M059J (cell line): ENCODE measurements around the gene CDC42BPG. TPM values are rescaled to one million over a fixed set of nuclear protein-coding genes. Genes with fewer than 3 reads are reported as not detected.

ENCODE experiments used
- DNase-seq: peaks from one replicate; pipeline ENCODE4 v3.0.0-alpha.2; 2012; ENCODE audit warnings: low read depth
- total RNA-seq: library from RNA; depleted of rRNA; stranded (reverse); fragments of >200 nt; shearing (Covaris generic); gene quantifications from 2 replicates; pipeline ENCODE4 v1.2.3, GENCODE V29; 2014

CDC42BPG gene
- total RNA-seq, 1 experiment from 2014 or later: 0.54 TPM

DNA sequence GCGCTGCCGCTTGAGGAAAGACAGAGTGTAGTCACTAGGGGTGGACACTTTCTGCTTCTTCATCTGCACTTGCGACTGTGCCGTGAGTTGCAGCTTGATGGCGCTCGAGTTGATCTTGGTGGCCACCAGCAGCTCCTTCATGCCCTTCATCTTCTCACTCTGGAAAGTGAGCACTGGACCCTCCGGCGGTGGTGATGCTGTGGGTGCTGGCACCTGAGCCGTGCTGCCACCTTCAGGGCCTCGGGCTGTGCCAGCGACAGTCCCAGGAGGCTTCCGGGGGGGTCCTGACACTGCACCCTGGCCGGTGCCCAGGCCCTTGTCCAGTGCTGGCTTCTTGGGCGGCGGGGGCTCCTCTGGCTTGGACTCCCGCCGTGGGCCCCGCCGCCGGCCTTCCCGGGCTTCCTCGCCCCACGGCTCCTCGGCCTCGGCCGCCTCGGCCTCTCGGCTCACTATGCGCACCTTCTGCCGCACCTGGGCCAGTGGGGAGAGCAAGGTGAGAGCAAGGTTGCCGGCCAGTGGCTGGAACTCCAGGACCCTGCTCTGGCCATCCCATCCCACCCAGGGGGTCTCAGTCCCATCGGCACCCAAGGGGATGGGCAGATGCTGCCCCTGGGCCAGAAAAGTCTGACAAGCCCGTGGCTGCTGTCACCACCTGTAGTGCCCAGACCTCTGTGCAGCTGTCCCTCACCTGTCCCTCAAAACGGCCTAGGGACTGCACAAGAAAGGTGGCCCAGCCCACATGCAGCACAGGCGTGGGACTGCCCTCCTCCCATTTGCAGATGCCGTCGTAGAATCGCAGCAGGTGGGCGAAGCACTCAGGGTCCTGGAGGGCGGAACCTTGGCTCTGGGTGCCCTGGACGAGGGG is 39.9 kb downstream of the CDC42BPG start:
- DNase-seq: no peak

DNA sequence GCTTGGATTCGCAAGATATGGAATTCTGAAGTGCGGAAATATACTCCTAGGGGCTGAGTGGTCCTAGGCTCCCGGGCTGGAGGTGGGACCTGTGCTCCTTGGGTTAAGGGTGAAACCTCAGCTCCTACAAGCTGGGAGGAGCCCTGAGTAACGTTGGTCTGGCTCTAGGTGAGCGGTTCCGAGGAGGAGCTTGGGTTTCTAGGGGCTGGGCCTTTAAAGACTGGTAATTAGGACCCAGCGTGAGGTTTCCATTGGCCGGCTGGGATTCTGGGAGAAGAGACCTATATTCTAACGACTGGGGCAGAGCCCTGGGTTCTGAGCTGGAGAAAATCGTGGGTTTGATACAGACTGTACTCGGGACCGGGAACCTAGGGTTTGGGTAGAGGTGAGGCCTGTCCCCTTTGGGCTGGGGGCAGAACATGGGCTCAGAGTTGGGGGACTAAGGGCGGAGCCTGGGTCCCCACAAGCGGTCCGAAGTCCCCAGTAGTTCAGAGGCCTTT is 40.6 kb downstream of the CDC42BPG start:
- no peak for DNase-seq

DNA sequence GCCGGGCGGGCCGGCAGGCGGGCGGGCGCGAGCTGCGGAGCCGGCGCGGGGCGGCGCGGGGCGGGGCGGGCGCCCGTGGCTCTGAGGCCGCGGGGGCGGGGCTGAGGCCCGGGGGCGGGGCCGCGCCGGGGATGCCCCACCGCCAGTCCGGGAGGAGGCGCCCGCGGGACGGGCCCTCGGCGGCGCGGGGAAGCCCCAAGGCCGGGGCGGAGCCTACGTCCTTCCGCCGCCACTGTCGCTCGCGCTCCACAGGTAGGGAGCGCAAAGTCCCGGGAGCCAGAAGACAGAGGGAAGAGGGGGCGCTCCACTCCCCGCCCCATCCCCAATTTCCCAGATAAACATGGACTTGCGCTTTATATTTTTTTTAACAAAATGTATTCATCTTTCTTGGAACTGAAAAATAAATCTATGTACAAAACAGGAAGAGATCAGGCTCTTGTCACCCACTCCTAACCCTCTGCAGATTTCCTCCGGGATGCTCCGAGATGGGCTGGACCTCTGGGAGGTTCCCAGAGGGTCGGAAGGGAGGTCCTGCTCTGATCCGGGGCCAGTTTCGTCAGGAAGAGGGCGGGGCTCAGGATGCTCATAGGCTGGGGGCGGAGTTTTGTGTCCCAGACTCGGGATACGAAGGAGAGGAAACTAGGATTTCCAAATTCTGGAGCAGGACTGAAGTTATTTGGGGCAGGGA is 41.2 kb downstream of the CDC42BPG start, which contains the start of gene MAP4K2:
Gene MAP4K2, minus strand, starts transcription at position 57 of the 688 bp plus-strand sequence. CDS start 65 bp downstream, outside the sequence.
- DNase-seq: peak; percentile 88

DNA sequence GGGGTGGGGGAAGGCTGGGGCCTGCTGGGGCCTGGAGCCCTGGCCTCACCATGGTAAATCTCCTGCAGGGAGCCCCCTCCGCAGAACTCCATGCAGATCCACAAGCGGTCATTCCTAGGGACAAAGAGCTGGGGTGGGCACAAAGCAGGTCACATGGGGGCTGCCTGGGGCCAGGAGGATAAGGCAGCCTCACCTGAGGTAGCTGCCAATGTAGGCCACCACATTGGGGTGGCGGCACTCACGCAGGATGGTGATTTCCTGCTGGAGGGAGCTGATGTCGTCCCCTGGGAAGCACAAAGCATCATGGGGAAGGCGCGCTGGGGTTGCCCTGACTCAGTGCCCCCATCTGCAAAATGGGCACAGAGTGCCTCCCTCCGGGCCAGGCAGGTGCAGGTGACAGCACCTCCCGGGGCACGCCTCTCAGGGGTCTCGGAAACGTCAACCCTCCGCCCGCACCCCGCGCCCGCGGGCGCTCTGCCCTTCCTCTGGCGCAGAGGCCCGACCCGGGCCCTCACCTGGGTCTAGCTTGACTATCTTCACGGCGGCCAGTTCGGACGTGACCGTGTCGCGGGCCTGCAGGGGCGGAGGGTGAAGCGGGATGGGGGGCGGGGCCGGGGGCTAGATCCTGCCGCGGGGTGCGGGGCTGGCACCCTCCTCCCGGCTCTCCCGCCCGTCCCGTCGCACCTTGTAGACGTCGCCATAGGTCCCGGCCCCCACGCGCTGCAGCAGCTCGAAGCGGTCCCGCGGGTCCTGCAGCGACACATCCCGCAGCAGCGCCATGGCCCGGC is 41.9 kb downstream of the CDC42BPG start:
- DNase-seq: no peak

DNA sequence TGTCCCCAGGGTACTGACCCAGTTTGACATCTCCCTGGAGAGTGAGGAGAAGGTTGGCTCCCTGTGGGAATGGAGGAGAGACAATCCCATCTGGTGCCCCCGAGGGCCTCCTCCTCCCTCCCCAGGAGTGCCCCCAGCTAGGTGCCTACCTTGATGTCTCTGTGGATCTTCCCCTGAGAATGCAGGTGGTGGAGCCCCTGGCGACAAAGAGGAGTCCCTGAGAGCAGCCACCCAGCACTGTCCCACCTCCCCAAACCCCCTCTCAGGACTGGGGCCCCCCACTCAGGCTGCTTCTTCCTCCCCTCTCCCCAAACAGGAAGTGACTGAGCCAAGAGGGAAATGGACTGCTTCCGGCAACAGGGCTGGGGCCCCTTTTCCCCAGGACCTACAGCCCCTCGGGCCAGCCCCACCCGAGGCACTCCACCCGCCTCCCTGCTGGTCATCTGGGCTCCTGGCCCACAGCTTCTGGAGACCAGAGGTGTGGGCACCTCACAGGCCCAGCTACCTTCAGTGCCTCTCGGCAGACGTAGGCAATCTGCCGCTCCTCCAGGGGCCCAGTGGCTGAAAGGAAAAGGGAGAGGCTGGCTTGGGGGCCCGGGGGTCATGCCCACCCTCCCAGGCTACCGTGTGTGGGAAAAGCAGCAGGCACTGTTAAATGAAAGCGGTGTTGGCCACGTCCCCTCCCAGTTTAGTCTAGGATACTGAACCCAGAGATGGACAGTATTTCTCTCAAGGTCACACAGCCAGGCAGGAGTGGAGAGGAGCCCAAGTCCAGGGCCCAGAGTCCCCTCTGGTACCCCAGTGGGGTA is 42.7 kb downstream of the CDC42BPG start:
- DNase-seq: no peak

DNA sequence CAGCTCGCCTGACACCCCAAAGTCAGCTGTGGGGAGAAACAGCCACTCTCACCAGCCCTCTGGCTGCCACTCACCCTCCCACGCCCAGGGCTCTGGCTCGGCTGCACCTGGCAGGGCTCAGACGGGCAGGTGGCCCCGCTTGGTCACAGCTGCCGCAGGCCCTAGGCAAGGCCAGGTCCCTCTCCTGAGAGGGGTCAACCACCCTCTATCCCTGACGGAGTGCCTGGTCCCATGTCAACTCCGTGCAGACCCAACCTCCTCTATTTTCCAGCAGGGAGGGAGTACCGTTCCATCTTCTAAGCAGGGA is 43.3 kb downstream of the CDC42BPG start:
- DNase-seq: no peak

DNA sequence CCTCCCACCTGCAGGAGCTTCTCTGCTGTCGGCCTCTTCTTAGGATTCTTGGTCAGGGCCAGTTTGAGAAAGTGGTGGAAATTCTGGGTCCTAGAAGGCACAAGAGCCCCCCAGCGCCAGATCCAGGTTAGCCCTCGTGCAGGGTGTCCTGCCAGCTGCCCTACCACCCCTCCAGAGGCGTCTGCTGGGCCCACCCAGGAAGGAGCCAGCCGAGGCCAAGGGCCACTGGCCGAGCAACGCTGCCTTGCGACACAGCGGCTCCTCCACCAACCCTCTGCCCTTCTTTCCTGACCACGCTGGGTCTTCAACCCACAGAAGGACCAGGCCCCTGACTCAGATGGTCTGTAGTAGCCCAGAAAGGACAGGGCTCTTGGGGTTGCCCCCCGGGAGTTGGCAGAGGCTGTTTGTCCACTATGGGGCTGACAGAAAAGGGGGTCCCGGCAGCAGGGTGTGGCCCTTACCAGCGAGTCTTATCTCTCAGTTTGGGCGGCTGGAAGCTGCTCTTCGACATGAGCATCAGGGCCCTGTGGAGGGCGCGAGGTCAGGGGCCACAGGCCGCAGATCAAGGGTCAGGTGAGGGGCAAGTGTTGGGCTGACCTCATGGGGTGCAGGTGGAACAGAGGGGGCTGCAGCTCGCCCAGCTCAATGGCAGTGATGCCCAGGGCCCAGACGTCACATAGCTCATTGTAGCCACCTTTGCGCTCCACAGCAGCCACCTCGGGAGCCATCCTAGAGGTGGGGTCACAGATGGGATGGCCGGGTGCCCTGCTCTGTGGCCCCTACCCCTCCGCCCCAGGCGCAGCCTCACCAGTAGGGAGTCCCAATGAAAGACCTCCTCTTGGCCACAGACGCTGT is 43.9 kb downstream of the CDC42BPG start:
- no peak for DNase-seq

DNA sequence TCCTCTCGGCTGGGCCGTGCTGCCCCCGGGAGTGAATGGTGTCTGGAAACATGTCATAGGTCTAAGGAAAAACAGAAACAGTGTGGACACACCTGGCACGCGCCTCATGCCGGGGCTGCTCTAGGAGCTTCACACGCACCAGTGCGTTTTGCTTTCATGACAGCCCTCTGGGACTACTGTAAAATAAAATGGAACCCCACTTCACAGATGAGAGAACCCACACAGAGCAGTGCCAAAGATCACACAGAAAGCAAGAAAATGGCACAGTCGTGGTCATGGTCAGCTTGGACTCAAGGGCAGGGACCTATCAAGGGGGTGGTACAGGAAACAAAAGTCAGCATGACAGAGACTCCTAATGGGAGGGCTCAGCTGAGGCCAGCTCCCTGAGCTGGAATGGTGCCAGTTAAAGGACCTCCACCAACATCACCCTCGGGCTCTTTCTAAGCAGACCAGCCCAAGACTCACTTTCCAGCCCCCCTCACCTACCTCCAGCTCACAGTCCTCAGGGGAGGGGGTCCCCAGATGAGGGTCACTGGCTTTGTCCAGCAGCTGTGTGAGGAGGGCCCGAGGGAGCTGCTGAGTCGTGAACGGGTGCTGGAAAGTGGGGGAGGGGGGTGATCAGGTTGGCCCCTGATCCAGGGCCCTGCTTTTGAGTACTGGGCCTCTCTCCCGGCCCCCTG is 44.7 kb downstream of the CDC42BPG start:
- peak; percentile 14 for DNase-seq

DNA sequence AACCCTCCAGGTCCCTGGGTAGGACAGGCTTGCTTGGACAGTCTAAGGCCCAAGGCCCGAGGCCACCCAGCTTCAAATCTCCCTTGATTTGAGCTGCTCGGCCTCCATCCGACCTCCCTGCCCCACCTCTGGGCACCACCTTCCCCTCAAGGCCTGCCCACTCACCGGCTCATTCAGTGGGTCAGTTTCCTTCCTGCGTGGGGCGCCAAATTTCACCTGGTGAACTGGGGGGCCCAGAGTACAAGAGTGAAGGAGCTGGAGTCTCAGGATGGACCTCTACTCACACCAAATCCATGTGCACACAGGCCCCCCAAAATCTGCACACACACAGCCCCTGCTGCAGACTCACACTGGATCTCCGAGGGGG is 45.2 kb downstream of the CDC42BPG start:
- no peak for DNase-seq

DNA sequence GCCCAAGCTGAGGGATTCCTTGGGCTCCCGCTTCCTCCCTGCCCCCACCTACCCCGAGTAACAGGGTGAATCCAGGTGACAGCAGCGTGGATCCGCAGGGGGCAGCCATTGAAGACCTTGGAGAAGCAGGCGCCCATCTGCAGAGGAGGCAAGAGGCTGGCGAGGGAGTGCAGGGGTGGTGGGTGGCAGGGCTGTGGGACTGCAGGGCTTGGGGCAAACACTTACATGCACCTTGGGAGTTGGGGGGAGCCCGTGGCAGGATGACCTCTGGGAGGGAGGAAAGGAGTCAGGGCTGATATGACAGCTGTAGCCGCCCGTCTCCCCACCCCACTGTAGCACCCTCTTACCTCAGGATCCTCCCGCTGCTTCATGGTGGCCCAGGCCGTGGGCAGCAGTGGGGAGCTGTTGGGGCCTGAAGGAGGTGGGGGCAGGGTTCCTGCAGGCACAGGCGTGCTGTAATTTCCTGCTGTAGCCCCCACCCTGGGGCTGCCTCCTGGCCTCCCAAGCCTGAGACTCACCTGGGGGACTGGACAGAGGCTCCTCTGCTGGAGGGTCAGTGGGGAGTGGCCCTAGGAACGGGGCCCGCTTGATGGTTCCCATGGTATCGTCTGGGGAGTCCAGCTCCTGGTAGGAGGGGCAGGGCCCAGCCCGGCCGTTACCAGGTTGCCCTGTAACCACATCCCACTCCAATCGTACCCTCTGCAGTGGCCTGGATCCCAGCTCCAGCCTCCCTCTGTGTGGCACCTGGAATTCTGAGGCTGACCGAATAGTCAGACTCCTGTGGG is 47.5 kb downstream of the CDC42BPG start:
- no peak for DNase-seq

DNA sequence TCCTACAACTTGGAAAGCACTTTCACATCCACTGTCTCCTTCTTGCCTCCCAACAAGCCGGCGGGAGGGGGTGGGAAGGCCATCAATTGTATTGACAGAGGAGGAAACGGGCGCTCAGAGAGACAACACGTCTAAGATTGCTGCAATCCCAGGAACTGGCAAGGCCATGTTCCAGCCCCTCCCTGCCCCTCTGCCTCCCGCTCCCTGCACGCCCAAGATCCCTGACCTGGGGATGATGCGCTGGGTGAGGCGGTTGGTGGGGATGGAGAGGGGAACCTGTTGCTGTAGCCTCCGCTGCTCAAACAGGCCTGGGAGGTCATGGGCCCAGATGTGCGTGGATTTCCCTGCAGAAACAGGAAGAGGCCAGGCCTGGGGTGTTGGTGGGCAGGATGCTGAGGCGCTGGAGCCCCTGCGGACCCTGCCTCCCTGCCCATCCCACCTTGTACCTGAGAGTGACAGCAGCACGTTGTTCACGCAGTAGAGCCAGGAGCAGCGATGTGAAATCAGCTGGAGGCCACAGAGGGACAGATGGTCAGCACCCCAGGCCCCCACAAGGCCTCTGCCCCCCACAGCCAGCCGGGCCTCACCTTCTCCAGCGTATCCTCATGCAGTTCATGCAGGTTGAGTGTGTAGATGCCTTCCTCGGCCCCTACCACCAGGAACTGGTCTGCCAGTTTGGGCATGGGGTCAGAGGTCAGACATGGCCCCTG is 48.3 kb downstream of the CDC42BPG start:
- DNase-seq: no peak

DNA sequence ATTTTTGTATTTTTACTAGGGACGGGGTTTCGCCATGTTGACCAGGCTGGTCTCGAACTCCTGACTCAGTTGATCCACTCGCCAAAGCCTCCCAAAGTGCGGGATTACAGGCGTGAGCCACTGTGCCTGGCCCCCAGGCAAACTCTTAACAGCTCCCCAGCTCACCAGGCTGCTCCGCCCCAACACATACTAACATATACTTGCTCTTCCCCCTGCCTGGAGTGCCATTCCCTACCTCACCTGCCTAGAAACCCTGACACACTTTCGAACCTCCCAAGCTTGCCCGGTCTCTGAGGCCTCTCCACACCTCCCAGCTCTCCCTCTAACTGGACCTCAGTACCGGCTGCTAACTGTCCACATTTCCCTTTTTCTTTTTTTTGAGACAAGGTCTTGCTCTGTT is 49.9 kb downstream of the CDC42BPG start:
- DNase-seq: no peak

DNA sequence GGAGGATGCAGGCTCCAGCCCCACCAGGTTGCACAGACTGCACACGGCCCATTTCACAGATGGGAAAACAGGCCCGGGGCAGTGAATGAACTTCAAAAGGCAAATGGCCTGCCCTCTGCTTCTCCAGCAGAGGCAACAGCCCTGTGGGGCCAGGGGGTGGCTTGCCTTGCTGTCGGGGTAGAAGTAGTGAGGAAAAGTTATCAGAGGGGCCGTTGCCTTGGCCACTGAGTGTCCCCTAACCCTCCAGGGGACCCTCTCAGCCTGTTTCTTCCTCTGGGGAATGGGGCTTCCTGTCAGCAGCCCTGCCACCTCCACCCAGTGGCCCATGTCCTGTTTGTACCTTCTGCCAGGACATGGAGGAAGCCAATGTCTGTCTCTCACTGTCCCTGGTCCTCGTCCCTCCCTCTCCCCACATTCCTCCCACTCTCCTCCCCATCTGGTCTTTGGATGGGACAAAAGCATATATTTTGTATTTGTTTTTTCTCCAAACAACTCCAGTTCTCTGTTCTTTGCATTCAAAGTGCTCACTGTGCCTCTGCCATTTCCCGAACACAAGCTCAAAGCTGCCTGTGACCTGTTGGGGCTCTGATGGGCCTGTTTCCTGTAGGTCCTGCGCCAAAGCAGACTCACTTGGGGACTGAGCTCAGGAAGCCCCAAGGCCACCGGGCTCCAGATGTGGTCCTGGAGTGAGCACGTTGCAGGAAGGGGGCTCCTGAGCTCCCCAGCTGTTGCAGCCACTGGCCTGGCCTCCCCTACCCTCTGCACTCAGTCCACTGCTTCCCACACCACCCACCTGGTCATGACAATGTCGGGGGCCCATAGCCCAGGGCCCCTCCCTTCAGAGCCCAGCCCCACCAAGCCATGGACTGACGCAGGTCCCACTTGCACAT is 50.9 kb downstream of the CDC42BPG start:
- no peak for DNase-seq

DNA sequence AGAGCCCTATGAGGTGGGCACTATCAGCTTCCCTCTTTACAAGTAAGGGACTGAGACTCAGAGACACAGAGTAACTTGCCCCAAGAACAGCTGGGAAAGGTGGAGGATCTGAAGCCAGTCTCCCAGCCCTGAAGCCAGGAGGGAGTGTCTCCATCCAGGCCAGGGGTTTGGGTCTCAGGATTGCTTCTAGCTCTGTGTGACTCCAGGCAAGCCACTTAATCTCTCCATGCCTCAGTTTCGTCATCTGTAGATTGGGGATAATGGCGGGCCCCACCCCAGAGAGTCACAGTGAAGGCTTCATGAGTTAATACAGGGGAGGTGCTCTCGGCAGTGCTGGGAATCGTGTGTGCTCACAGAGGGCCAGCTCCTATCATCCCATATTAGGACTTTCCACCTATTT is 52.0 kb downstream of the CDC42BPG start:
- no peak for DNase-seq

DNA sequence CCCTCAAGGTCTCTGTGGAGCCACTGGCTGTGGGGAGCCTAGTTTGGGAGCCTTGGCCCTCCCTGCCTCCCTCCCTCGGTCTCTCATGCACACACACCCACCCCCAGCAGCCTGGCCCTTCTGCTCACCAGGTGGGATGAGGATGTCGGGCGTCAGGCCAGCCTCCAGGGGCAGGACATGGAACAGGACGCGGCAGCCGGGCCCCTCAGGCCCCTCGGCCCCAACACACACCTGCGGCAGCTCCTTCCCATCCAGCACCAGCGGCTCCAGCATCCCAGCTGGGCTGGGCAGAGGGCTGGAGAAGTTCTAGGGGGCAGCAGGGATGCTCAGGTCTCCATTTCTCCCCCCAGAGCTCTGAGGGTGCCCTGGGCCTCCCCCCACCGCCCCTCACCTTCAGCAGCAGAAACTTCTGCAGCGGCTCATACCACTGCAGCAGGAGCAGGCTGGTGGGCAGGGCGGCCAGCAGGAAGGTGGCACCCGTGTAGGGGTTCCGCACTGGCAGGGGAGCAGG is 52.6 kb downstream of the CDC42BPG start:
- DNase-seq: no peak

DNA sequence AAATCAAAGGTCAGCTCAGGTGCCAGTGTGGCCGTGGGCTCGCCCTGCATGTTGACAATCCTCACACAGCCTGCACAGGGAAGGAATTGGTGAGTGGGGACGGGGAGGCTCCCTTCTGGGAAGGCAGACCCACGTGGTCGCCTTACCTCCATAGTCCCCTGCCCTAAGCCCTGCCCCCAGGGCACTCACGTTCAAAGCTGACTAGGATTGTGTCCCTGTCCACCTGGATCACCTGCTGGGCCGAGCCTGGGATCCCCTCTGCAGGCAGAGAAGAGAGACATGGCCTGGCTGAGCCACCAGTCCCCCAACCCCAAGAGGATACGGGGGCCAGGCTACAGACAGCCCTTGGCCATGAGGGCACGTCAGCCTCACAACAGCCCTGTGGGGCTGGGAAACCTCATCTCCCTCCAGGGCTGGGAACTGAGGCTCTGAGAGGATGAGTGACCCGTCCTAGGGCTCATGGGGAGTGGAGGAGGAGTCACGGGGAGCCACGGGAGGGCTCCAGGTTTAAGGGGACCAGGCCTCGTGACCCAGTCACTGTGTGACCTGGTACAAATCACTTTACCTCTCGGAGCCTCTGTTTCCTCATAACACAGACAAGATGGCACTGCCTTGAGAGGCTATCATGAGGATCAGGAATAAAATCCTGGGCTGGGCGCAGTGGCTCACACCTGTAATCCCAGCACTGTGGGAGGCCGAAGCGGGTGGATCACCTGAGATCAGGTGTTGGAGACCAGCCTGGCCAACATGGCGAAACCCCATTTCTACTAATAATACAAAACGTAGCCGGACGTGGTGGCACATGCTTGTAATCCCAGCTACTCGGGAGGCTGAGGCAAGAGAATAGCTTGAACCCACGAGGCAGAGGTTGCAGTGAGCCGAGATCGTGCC is 54.0 kb downstream of the CDC42BPG start:
- no peak for DNase-seq
